SK-N-SH treated with all-trans-retinoic acid at 6 μM for 48 hours (cell line): ENCODE measurements around the gene MLPH.
A peak's percentile ranks its signal among the peaks of the same experiment; 100 is the strongest.

Source experiments
- ATAC-seq: fragments of 200-7000 bp; cut with Tn5 transposase; 3 replicates; pipeline ENCODE4 v1.9.1; 2020; ENCODE audit warnings: mild to moderate bottlenecking, moderate library complexity
- ARNTL ChIP-seq: fragments of 450-650 bp; formaldehyde crosslinking; IDR thresholded peaks from 2 replicates; pipeline ENCODE4 v1.5.0; 2020; ENCODE audit warnings: low read depth, mild to moderate bottlenecking, moderate library complexity, borderline replicate concordance
- BACH2 ChIP-seq: fragments of 250-450 bp; sonication (Bioruptor Pico); IDR thresholded peaks from 2 replicates; pipeline ENCODE4 v1.9.0; 2021; ENCODE audit warnings: mild to moderate bottlenecking, borderline replicate concordance
- GLIS3 ChIP-seq: fragments of 250-450 bp; sonication (Bioruptor Pico); IDR thresholded peaks from 2 replicates; pipeline ENCODE4 v1.5.0; 2020; ENCODE audit warnings: mild to moderate bottlenecking, moderate library complexity
- ISL1 ChIP-seq: fragments of 250-450 bp; sonication (Bioruptor Pico); IDR thresholded peaks from 2 replicates; pipeline ENCODE4 v2.1.2; 2022; ENCODE audit warnings: mild to moderate bottlenecking, moderate library complexity
- OSR1 ChIP-seq: fragments of 250-450 bp; sonication (Bioruptor Pico); IDR thresholded peaks from 2 replicates; pipeline ENCODE4 v1.8.0; 2022; ENCODE audit warnings: moderate library complexity, mild to moderate bottlenecking, inconsistent platforms
- RARB ChIP-seq: fragments of 250-450 bp; sonication (Bioruptor Pico); IDR thresholded peaks from 2 replicates; pipeline ENCODE4 v1.8.0; 2021; ENCODE audit warnings: mild to moderate bottlenecking, moderate library complexity
- TCF4 ChIP-seq: fragments of 250-450 bp; sonication (Bioruptor Pico); IDR thresholded peaks from 2 replicates; pipeline ENCODE4 v1.8.0; 2021; ENCODE audit warnings: mild to moderate bottlenecking, moderate library complexity, borderline replicate concordance
- TOX ChIP-seq: fragments of 250-450 bp; sonication (Bioruptor Pico); IDR thresholded peaks from 2 replicates; pipeline ENCODE4 v1.8.0; 2021; ENCODE audit warnings: mild to moderate bottlenecking, moderate library complexity, borderline replicate concordance
- ZC3H10 ChIP-seq: fragments of 250-450 bp; sonication (Bioruptor Pico); IDR thresholded peaks from 2 replicates; pipeline ENCODE4 v1.5.1; 2021; ENCODE audit warnings: mild to moderate bottlenecking, moderate library complexity
- ZFP3 ChIP-seq: fragments of 250-450 bp; sonication (Bioruptor Pico); IDR thresholded peaks from 2 replicates; pipeline ENCODE4 v1.5.0; 2020; ENCODE audit warnings: mild to moderate bottlenecking, moderate library complexity
- ZFP30 ChIP-seq: fragments of 450-650 bp; formaldehyde crosslinking; IDR thresholded peaks from 2 replicates; pipeline ENCODE4 v1.5.0; 2022; ENCODE audit warnings: mild to moderate bottlenecking, moderate library complexity
- ZNF565 ChIP-seq: fragments of 450-650 bp; formaldehyde crosslinking; conservative IDR thresholded peaks from 2 replicates; pipeline ENCODE4 v1.5.0; 2020; ENCODE audit warnings: low read depth, mild to moderate bottlenecking, moderate library complexity
- ZNF70 ChIP-seq: fragments of 450-650 bp; formaldehyde crosslinking; IDR thresholded peaks from 2 replicates; pipeline ENCODE4 v1.5.0; 2020; ENCODE audit warnings: mild to moderate bottlenecking, moderate library complexity
- TF ChIP-seq, protein P1 (sequence below): fragments of 250-450 bp; sonication (Bioruptor Pico); IDR thresholded peaks from 2 replicates; pipeline ENCODE4 v1.5.1; 2021; ENCODE audit warnings: mild to moderate bottlenecking, moderate library complexity
- TF ChIP-seq, protein P2 (sequence below): fragments of 250-450 bp; sonication (Bioruptor Pico); IDR thresholded peaks from 2 replicates; pipeline ENCODE4 v1.8.0; 2021; ENCODE audit warnings: low read depth, mild to moderate bottlenecking, moderate library complexity, borderline replicate concordance
- TF ChIP-seq, protein P3 (sequence below): fragments of 250-450 bp; sonication (Bioruptor Pico); IDR thresholded peaks from 2 replicates; pipeline ENCODE4 v1.5.1; 2020; ENCODE audit warnings: low read depth, mild to moderate bottlenecking, moderate library complexity
- TF ChIP-seq, protein P4 (sequence below): fragments of 250-450 bp; sonication (Bioruptor Pico); IDR thresholded peaks from 2 replicates; pipeline ENCODE4 v1.8.0; 2020; ENCODE audit warnings: mild to moderate bottlenecking, moderate library complexity, borderline replicate concordance

The MLPH gene

DNA sequence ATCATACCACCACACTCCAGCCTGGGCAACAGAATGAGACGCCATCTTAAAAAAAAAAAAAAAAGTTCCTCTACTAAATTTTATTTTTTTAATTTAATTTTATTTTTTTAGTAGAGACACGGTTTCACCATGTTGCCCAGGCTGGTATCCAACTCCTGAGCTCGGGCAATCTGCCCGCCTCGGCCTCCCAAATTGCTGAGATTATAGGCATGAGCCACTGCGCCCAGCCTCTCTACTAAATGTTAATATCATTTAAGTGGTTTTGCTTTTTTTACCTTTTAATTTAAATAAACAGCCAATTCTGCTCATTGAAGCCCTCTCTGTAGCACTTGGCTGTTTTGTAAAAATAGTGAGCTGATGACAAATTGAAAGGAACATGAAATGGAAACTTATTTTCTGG, 94.3 kb downstream of the MLPH start:
- ATAC-seq, result no peak; the same call in 2 of the 3 replicates
- TF ChIP-seq, protein P1, sequence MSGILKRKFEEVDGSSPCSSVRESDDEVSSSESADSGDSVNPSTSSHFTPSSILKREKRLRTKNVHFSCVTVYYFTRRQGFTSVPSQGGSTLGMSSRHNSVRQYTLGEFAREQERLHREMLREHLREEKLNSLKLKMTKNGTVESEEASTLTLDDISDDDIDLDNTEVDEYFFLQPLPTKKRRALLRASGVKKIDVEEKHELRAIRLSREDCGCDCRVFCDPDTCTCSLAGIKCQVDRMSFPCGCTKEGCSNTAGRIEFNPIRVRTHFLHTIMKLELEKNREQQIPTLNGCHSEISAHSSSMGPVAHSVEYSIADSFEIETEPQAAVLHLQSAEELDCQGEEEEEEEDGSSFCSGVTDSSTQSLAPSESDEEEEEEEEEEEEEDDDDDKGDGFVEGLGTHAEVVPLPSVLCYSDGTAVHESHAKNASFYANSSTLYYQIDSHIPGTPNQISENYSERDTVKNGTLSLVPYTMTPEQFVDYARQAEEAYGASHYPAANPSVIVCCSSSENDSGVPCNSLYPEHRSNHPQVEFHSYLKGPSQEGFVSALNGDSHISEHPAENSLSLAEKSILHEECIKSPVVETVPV (CRISPR knock-in tag), result no peak
- TF ChIP-seq ZFP30, result no peak
- TF ChIP-seq TOX (CRISPR knock-in tag), result no peak
- no peak for TF ChIP-seq ZFP3 (CRISPR knock-in tag)
- TF ChIP-seq GLIS3 (CRISPR knock-in tag), result no peak
- no peak for TF ChIP-seq OSR1
- no peak for TF ChIP-seq ZNF70 (CRISPR knock-in tag)
- TF ChIP-seq ARNTL (CRISPR knock-in tag), result no peak
- TF ChIP-seq TCF4, result no peak
- TF ChIP-seq RARB (CRISPR knock-in tag), result no peak
- TF ChIP-seq, protein P2, sequence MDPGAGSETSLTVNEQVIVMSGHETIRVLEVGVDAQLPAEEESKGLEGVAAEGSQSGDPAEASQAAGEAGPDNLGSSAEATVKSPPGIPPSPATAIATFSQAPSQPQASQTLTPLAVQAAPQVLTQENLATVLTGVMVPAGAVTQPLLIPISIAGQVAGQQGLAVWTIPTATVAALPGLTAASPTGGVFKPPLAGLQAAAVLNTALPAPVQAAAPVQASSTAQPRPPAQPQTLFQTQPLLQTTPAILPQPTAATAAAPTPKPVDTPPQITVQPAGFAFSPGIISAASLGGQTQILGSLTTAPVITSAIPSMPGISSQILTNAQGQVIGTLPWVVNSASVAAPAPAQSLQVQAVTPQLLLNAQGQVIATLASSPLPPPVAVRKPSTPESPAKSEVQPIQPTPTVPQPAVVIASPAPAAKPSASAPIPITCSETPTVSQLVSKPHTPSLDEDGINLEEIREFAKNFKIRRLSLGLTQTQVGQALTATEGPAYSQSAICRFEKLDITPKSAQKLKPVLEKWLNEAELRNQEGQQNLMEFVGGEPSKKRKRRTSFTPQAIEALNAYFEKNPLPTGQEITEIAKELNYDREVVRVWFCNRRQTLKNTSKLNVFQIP (CRISPR knock-in tag), result no peak
- TF ChIP-seq ZC3H10 (CRISPR knock-in tag), result no peak
- TF ChIP-seq, protein P3, sequence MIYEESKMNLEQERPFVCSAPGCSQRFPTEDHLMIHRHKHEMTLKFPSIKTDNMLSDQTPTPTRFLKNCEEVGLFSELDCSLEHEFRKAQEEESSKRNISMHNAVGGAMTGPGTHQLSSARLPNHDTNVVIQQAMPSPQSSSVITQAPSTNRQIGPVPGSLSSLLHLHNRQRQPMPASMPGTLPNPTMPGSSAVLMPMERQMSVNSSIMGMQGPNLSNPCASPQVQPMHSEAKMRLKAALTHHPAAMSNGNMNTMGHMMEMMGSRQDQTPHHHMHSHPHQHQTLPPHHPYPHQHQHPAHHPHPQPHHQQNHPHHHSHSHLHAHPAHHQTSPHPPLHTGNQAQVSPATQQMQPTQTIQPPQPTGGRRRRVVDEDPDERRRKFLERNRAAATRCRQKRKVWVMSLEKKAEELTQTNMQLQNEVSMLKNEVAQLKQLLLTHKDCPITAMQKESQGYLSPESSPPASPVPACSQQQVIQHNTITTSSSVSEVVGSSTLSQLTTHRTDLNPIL, result no peak
- TF ChIP-seq, protein P4, sequence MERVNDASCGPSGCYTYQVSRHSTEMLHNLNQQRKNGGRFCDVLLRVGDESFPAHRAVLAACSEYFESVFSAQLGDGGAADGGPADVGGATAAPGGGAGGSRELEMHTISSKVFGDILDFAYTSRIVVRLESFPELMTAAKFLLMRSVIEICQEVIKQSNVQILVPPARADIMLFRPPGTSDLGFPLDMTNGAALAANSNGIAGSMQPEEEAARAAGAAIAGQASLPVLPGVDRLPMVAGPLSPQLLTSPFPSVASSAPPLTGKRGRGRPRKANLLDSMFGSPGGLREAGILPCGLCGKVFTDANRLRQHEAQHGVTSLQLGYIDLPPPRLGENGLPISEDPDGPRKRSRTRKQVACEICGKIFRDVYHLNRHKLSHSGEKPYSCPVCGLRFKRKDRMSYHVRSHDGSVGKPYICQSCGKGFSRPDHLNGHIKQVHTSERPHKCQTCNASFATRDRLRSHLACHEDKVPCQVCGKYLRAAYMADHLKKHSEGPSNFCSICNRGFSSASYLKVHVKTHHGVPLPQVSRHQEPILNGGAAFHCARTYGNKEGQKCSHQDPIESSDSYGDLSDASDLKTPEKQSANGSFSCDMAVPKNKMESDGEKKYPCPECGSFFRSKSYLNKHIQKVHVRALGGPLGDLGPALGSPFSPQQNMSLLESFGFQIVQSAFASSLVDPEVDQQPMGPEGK, result no peak
- TF ChIP-seq BACH2 (CRISPR knock-in tag), result no peak
- TF ChIP-seq ISL1 (CRISPR knock-in tag), result no peak

DNA sequence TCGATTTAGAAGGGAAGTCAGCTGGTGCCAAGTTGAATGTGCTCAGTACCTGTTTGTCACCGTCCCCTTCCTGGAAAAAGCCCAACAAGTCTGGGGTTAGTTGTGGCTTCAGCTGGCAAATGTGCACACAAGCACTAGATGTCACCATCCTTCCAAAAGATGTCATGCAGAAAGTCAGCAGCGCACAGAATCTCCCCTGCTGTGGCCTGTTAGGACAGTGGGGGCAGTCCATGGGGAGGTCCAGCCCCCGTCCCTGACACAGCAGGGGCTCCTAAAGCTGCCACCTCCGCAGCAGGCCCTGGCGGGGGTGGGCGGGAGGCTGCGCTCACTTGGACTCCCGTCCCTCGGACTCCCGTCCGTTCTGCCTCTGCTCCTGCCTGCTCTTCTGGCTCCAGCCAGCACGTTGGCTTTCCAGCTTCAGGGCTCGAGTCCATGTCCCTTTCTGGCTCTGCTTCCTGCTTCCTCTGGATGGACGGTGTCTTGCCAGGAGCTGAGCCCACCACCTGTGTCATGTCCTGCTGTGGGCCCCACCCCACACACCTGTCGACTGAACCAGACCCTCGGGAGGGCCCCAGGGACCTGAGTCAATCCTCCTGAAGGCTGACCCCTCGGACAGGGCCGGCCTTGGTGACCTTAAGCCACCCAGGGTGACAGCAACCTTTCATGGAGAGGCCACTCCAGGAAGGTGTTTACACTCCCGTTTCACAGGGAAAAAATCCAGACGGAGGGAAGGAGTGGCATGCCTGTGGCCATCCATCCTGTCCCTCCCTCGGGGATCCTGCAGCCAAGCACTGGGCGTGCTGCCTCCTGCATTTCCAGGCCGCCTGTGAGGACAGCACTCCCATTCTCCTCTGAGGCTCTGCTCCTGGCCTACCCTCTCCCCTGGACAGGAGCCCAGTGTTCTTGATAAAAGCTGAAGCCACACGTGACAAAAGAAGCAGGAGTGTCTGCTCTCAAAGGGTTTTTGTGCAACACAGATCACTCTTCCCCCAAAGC, 95.0 kb downstream of the MLPH start:
- TF ChIP-seq TCF4, result no peak
- no peak for TF ChIP-seq GLIS3 (CRISPR knock-in tag)
- TF ChIP-seq, protein P2 (CRISPR knock-in tag), result no peak
- no peak for TF ChIP-seq ZNF565 (CRISPR knock-in tag)
- no peak for TF ChIP-seq ZFP30
- TF ChIP-seq, protein P1 (CRISPR knock-in tag), result no peak
- TF ChIP-seq ZC3H10 (CRISPR knock-in tag), result no peak
- no peak for TF ChIP-seq TOX (CRISPR knock-in tag)
- TF ChIP-seq ZFP3 (CRISPR knock-in tag), result no peak
- no peak for TF ChIP-seq ARNTL (CRISPR knock-in tag)
- ATAC-seq, result peak; percentile 84
